DOHH2 (cell line): ENCODE data around the gene GRID1.

Experiments used
- H3F3A ChIP-seq: fragments of 200-600 bp; sonication (generic), shearing (Covaris generic); 2 replicates; pipeline ENCODE4 v1.6.0; 2016; ENCODE audit warnings: antibody characterized with exemption, mild to moderate bottlenecking; ENCODE audit not compliant: control insufficient read depth, insufficient read depth
- H3K27ac ChIP-seq: fragments of 200-600 bp; sonication (generic); 2 replicates; pipeline ENCODE4 v1.5.1; 2014; ENCODE audit warnings: low read depth, mild to moderate bottlenecking, low read length, moderate library complexity
- H3K27me3 ChIP-seq: fragments of 200-600 bp; sonication (generic); 2 replicates; pipeline ENCODE4 v1.6.1; 2014; ENCODE audit warnings: mild to moderate bottlenecking, low read length, mixed read lengths; ENCODE audit not compliant: control insufficient read depth
- H3K36me3 ChIP-seq: fragments of 200-600 bp; sonication (generic); 2 replicates; pipeline ENCODE4 v1.6.1; 2014; ENCODE audit warnings: mild to moderate bottlenecking, low read length, moderate library complexity, mixed read lengths; ENCODE audit not compliant: control insufficient read depth
- H3K4me1 ChIP-seq: fragments of 200-600 bp; sonication (generic); 2 replicates; pipeline ENCODE4 v1.6.1; 2014; ENCODE audit warnings: mild to moderate bottlenecking, low read length, mixed read lengths; ENCODE audit not compliant: control insufficient read depth
- H3K4me2 ChIP-seq: fragments of 200-600 bp; sonication (generic); 2 replicates; pipeline ENCODE4 v1.6.0; 2014; ENCODE audit warnings: mild to moderate bottlenecking, low read length, moderate library complexity
- H3K4me3 ChIP-seq: fragments of 200-600 bp; sonication (generic); 2 replicates; pipeline ENCODE4 v1.5.1; 2014; ENCODE audit warnings: mild to moderate bottlenecking, low read length, mixed read lengths
- H3K79me2 ChIP-seq: fragments of 200-600 bp; sonication (generic); 2 replicates; pipeline ENCODE4 v1.6.1; 2014; ENCODE audit warnings: mild to moderate bottlenecking, low read length, mixed read lengths; ENCODE audit not compliant: control insufficient read depth
- H3K9me2 ChIP-seq: fragments of 200-600 bp; sonication (generic); replicated peaks from 2 replicates; pipeline ENCODE4 v1.6.1; 2014; ENCODE audit warnings: mild to moderate bottlenecking, low read length, mixed read lengths; ENCODE audit not compliant: control insufficient read depth
- H3K9me3 ChIP-seq: fragments of 200-600 bp; sonication (generic); 2 replicates; pipeline ENCODE4 v1.6.1; 2014; ENCODE audit warnings: antibody characterized with exemption, low read length, mixed read lengths; ENCODE audit not compliant: control insufficient read depth, insufficient read depth
- H4K20me1 ChIP-seq: fragments of 200-600 bp; sonication (generic); 2 replicates; pipeline ENCODE4 v1.6.0; 2014; ENCODE audit warnings: low read depth, mild to moderate bottlenecking, antibody characterized with exemption, low read length, moderate library complexity; ENCODE audit not compliant: control insufficient read depth, insufficient read depth
- EZH2phosphoT487 ChIP-seq: fragments of 200-600 bp; sonication (generic); IDR thresholded peaks from 2 replicates; pipeline ENCODE4 v1.6.1; 2017; ENCODE audit warnings: borderline replicate concordance, mild to moderate bottlenecking, antibody characterized with exemption, low read length, moderate library complexity, mixed read lengths
- TF ChIP-seq, protein P1 (sequence below): fragments of 200-600 bp; sonication (generic); IDR thresholded peaks from one replicate; pipeline ENCODE4 v1.5.1; 2014; ENCODE audit warnings: antibody characterized with exemption, mild to moderate bottlenecking, low read depth, low read length; ENCODE audit not compliant: poor library complexity, severe bottlenecking

Gene GRID1

GRCh38 chr10:86169066-86169465 is 197.5 kb downstream of the GRID1 start:
- Histone ChIP-seq H3K36me3 (no peaks in the 10 kb centered on the region), H3K4me1 (no peaks in the 10 kb centered on the region), H3F3A (no peaks in the 10 kb centered on the region), H3K27ac (no peak overlapping the region), H3K4me3 (no peak overlapping the region), H3K79me2 (no peaks in the 10 kb centered on the region), H4K20me1 (no peaks in the 10 kb centered on the region), H3K27me3 (no peaks in the 10 kb centered on the region), H3K9me3 (no peaks in the 10 kb centered on the region), H3K4me2 (no peak overlapping the region), H3K9me2 (no peaks in the 10 kb centered on the region)
- TF ChIP-seq, protein P1, sequence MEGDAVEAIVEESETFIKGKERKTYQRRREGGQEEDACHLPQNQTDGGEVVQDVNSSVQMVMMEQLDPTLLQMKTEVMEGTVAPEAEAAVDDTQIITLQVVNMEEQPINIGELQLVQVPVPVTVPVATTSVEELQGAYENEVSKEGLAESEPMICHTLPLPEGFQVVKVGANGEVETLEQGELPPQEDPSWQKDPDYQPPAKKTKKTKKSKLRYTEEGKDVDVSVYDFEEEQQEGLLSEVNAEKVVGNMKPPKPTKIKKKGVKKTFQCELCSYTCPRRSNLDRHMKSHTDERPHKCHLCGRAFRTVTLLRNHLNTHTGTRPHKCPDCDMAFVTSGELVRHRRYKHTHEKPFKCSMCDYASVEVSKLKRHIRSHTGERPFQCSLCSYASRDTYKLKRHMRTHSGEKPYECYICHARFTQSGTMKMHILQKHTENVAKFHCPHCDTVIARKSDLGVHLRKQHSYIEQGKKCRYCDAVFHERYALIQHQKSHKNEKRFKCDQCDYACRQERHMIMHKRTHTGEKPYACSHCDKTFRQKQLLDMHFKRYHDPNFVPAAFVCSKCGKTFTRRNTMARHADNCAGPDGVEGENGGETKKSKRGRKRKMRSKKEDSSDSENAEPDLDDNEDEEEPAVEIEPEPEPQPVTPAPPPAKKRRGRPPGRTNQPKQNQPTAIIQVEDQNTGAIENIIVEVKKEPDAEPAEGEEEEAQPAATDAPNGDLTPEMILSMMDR: no peak
- TF ChIP-seq EZH2phosphoT487: no peak

- Histone ChIP-seq H3K79me2 (no peaks in the 10 kb centered on the region), H4K20me1 (no peaks in the 10 kb centered on the region), H3F3A (no peaks in the 10 kb centered on the region), H3K27ac (no peak overlapping the region), H3K9me3 (no peaks in the 10 kb centered on the region), H3K9me2 (no peaks in the 10 kb centered on the region), H3K27me3 (no peaks in the 10 kb centered on the region), H3K4me2 (no peak overlapping the region), H3K4me3 (no peak overlapping the region), H3K36me3 (no peaks in the 10 kb centered on the region), H3K4me1 (no peaks in the 10 kb centered on the region)
- no peak for TF ChIP-seq EZH2phosphoT487
- TF ChIP-seq, protein P1: no peak
Observed at GRCh38 chr10:86168256-86168655, 198.3 kb downstream of the GRID1 start.

- no peak overlapping the region for H3K4me3 ChIP-seq
- H3K4me2 ChIP-seq: no peak overlapping the region
- no peaks in the 10 kb centered on the region for H3F3A ChIP-seq
- H3K79me2 ChIP-seq: no peaks in the 10 kb centered on the region
- no peak overlapping the region for H3K27ac ChIP-seq
- no peaks in the 10 kb centered on the region for H4K20me1 ChIP-seq
- no peaks in the 10 kb centered on the region for H3K9me2 ChIP-seq
- no peak for TF ChIP-seq EZH2phosphoT487
- TF ChIP-seq, protein P1: no peak
- no peaks in the 10 kb centered on the region for H3K9me3 ChIP-seq
- H3K4me1 ChIP-seq: no peaks in the 10 kb centered on the region
- no peaks in the 10 kb centered on the region for H3K27me3 ChIP-seq
- no peaks in the 10 kb centered on the region for H3K36me3 ChIP-seq
Observed at GRCh38 chr10:86167762-86168128, 198.8 kb downstream of the GRID1 start.

DNA sequence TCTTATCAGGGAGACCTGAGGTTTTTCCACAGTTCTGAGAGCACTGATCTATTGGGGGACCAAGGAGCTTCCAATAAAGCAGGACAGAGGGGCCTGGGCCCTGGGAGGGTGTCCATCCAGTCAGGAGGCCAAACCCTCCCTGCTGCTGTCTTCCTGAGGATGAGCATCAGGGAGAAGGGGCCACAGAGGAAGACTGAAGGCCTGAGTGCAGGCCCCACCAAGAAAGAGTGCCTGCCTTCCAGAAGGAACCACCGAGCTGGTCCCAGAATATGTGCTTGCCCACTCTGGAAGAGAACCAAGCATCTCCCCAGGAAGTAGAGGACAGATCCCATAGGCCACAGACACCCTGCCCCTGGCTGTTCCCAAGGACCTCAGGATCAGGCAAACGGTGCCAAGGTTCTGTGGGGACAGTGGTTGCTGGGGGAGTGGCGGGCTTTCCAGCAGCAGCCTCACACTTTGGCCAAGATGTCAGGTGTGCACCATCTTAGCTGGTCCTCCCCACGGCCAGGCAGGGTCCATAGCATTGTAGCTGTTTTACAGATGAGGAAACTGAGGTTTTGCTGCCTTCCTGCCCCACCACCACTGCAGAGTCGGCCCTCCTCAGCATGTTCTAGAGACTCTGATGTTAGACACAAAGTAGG is 199.4 kb downstream of the GRID1 start:
- Histone ChIP-seq H3K4me1 (no peaks in the 10 kb centered on the region), H3K9me3 (no peaks in the 10 kb centered on the region), H3K4me2 (no peak overlapping the region), H3K79me2 (no peaks in the 10 kb centered on the region), H3K27me3 (no peaks in the 10 kb centered on the region), H3K27ac (no peak overlapping the region), H3F3A (no peaks in the 10 kb centered on the region), H3K9me2 (no peaks in the 10 kb centered on the region), H3K36me3 (no peaks in the 10 kb centered on the region), H3K4me3 (no peak overlapping the region), H4K20me1 (no peaks in the 10 kb centered on the region)
- TF ChIP-seq EZH2phosphoT487: no peak
- TF ChIP-seq, protein P1: no peak
